Body of pancreas (tissue), 4 donors: ENCODE results near the gene THOC7. TPM values are rescaled to one million over a fixed set of nuclear protein-coding genes. Genes with fewer than 3 reads are reported as not detected.
A peak's percentile ranks its signal among the peaks of the same experiment; 100 is the strongest.

Experiments used
- ATAC-seq: fragments of 150-250 bp; one replicate; pipeline ENCODE4 v1.9.1; 2016
- DNase-seq, 4 donors: peaks; one replicate each; pipeline ENCODE4 v3.0.0-alpha.2; 2019
- H3K27ac ChIP-seq, 4 donors: fragments of 200-600 bp; sonication (generic); 1 replicate in 3 of 4; 2 replicates in 1 of 4; pipeline versions ENCODE4 v1.5.1 to v1.6.1; 2016 to 2019; ENCODE audit warnings: mild to moderate bottlenecking in 1 of 4, mixed read lengths in 1 of 4, moderate library complexity in 1 of 4
- H3K27me3 ChIP-seq, 2 donors: fragments of 200-600 bp; sonication (generic); one replicate each; pipeline ENCODE4 v1.6.0; 2016; ENCODE audit warnings: mild to moderate bottlenecking in 1 of 2
- H3K36me3 ChIP-seq, 2 donors: fragments of 200-600 bp; sonication (generic); replicated peaks in 1 of 2; 2 replicates each; pipeline ENCODE4 v1.5.1; 2016; ENCODE audit warnings: low read depth in 2 of 2; ENCODE audit not compliant: insufficient read depth in 1 of 2
- H3K4me1 ChIP-seq: fragments of 200-600 bp; sonication (generic); one replicate; pipeline ENCODE4 v1.6.0; 2016
- H3K4me3 ChIP-seq, 2 donors: fragments of 200-600 bp; sonication (generic); 1 replicate in 1 of 2; 2 replicates in 1 of 2; pipeline ENCODE4 v1.5.1; 2016 to 2019
- H3K9me3 ChIP-seq, 3 donors: fragments of 200-600 bp; sonication (generic); 1 replicate in 2 of 3; 2 replicates in 1 of 3; pipeline ENCODE4 v1.5.1; 2016
- POLR2A ChIP-seq, 3 donors: fragments of 450-650 bp; IDR thresholded peaks; one replicate each; pipeline ENCODE4 v1.6.1; 2016; ENCODE audit warnings: antibody characterized with exemption in 3 of 3, mild to moderate bottlenecking in 2 of 3
- WGBS, 2 donors: methylation state at CpG; one replicate each; pipeline ENCODE4 v1.1.5; 2017; 5-methylcytosine and 5-hydroxymethylcytosine counted together
- intact Hi-C: fragments of 100-400 bp; cut with DNase I; formaldehyde crosslinking; loops from one replicate; pipeline ENCODE4 v1.15.1; 2023
- total RNA-seq, 2 donors: library from RNA; depleted of rRNA; stranded (reverse); fragments of >200 nt; gene quantifications; one replicate each; pipeline ENCODE4 v1.1.0, GENCODE V29; 2016
- TF ChIP-seq, protein P1 (sequence below), 7 experiments: fragments of 450-650 bp in 4 of 7; fragments of 200-600 bp in 3 of 7; sonication (generic) in 3 of 7; IDR thresholded peaks; one replicate each; pipeline ENCODE4 v1.5.1; 2016 to 2019; ENCODE audit warnings: antibody characterized with exemption in 7 of 7

THOC7 gene
- total RNA-seq, 2 donors from 2014 or later = 26.0 to 47.0 TPM

DNA sequence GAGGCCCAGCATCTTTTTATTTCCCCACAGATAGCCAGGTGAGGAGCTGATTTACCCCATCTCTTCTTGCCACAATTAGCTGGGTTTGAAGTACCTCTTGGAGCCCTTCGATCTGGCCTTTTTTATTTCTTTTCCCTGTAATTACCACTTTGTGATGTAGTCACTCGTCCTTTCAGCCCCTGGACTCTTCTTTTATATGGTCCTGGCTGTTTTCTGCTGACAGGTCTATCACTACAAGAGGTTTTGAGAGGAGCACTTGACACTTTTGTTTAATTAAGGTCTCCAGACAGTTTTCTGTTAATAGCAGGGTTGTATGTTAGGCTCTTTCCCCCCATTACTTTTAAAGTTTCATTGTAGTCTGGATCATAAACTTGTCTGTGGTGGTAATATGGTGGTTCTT, 11.9 kb upstream of the THOC7 start:
- DNase-seq = no peak
- TF ChIP-seq, protein P1, sequence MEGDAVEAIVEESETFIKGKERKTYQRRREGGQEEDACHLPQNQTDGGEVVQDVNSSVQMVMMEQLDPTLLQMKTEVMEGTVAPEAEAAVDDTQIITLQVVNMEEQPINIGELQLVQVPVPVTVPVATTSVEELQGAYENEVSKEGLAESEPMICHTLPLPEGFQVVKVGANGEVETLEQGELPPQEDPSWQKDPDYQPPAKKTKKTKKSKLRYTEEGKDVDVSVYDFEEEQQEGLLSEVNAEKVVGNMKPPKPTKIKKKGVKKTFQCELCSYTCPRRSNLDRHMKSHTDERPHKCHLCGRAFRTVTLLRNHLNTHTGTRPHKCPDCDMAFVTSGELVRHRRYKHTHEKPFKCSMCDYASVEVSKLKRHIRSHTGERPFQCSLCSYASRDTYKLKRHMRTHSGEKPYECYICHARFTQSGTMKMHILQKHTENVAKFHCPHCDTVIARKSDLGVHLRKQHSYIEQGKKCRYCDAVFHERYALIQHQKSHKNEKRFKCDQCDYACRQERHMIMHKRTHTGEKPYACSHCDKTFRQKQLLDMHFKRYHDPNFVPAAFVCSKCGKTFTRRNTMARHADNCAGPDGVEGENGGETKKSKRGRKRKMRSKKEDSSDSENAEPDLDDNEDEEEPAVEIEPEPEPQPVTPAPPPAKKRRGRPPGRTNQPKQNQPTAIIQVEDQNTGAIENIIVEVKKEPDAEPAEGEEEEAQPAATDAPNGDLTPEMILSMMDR (IDR thresholded peaks at IDR 0.05) = no peak
- TF ChIP-seq POLR2A (IDR thresholded peaks at IDR 0.05) = no peak
- Histone ChIP-seq H3K9me3 (no peaks in the 10 kb centered on the region), H3K4me3 (no peak overlapping the region), H3K4me1 (peaks cover 39% of the 10 kb centered on the region), H3K36me3 (no peaks in the 10 kb centered on the region), H3K27ac (no peak overlapping the region), H3K27me3 (no peaks in the 10 kb centered on the region)
- ATAC-seq = no peak
- WGBS, 2 donors = 82 to 94% methylated on average over 2 of the region's 2 CpGs
- intact Hi-C loops = no loop called here

DNA sequence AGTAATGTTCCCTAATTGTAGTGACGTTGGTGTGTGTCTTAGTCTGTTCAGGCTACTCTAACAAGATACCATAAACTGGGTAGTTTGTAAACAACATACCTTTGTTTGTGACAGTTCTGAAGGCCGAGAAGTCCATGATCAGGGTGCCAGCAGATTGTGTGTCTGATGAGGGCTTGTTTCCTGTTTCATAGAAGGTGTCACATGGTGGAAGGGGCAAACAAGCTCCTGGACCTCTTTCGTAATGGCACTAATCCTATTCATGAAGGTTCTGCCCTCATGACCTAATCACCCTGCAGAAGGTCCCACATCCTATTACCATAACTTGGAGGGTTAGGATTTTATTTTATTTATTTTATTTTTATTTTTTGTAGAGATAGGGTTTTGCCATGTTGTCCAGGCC, 11.2 kb upstream of the THOC7 start:
- intact Hi-C loops = no loop called here
- Histone ChIP-seq H3K9me3 (no peaks in the 10 kb centered on the region), H3K4me3 (no peak overlapping the region), H3K4me1 (peaks cover 39% of the 10 kb centered on the region), H3K27me3 (no peaks in the 10 kb centered on the region), H3K27ac (no peak overlapping the region), H3K36me3 (no peaks in the 10 kb centered on the region)
- ATAC-seq = no peak
- WGBS, 2 donors = 71 to 74% methylated on average over 3 of the region's 3 CpGs
- DNase-seq = no peak
- no peak for TF ChIP-seq POLR2A (IDR thresholded peaks at IDR 0.05)

DNA sequence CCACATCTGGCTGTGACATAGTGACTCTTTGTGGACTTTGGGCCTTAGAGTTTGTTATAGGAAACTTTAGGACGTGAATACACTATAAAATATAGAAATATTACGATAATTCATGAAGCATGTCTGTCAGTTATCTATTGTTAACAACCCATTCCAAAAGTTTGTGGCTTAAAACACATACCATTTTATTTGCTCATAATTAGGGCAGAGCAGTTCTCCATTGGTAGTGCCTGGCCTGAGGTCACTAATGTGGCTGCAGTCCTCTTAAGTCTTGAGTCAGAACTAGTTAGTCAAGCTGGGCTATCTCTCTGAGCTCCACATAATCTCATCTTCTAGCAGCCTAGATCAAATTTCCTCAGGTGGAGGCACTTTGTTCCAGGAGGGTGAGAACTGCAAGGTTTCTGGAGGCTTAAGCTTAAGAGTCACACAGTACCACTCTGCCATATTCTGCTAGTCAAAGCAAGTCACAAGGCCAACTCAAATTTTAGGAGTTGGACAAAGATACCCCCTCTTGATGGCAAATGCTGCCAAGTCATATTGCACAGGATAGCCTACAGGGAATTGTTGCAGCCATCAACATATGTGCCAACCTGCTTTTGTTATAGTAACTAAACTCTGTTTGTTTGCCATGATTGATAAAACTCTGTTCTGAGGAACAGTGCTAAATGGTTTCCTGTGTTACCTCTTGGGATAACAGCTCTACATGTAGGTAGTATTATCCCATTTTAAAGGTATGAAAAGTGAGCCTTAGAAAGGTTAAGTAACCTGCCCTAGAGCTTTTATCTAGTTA, 8.7 kb upstream of the THOC7 start:
- no peaks in the 10 kb centered on the region for H3K36me3 ChIP-seq
- DNase-seq (no peak), ATAC-seq (peak; percentile 64)
- no peak overlapping the region for H3K4me3 ChIP-seq
- 67 to 71% methylated on average over 2 of the region's 2 CpGs for WGBS, 2 donors
- no peaks in the 10 kb centered on the region for H3K27me3 ChIP-seq
- intact Hi-C loops = no loop called here
- peaks cover 22% of the 10 kb centered on the region for H3K4me1 ChIP-seq
- no peak for TF ChIP-seq POLR2A (IDR thresholded peaks at IDR 0.05)
- TF ChIP-seq, protein P1 (IDR thresholded peaks at IDR 0.05) = no peak
- H3K9me3 ChIP-seq = no peaks in the 10 kb centered on the region
- no peak overlapping the region for H3K27ac ChIP-seq

DNA sequence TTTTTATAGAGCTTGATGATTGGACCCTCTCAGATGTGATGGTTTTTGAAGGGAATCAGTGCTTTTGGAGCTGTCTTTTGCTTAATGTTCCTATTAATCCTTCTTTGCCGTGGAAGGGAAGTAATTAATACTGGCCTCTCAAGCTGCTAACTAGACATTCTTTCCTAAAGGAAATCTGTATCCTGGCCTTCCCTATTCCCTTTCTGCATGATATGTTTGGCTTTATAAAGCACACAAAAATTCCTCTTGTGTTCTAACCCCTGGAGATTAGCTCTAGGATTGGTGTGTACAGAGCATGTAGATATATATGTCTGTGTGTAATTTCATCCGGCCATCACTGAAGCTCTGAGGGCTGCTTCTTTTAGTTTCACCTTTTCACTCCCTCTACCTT, 7.0 kb upstream of the THOC7 start:
- TF ChIP-seq, protein P1 (IDR thresholded peaks at IDR 0.05) = no peak
- no peak for TF ChIP-seq POLR2A (IDR thresholded peaks at IDR 0.05)
- H3K4me3 ChIP-seq = no peak overlapping the region
- no peak overlapping the region for H3K27ac ChIP-seq
- no peaks in the 10 kb centered on the region for H3K27me3 ChIP-seq
- 57 to 76% methylated on average over 2 of the region's 2 CpGs for WGBS, 2 donors
- peaks cover 24% of the 10 kb centered on the region for H3K4me1 ChIP-seq
- ATAC-seq (no peak), DNase-seq (no peak)
- intact Hi-C loops = no loop called here
- no peaks in the 10 kb centered on the region for H3K36me3 ChIP-seq
- H3K9me3 ChIP-seq = no peaks in the 10 kb centered on the region

DNA sequence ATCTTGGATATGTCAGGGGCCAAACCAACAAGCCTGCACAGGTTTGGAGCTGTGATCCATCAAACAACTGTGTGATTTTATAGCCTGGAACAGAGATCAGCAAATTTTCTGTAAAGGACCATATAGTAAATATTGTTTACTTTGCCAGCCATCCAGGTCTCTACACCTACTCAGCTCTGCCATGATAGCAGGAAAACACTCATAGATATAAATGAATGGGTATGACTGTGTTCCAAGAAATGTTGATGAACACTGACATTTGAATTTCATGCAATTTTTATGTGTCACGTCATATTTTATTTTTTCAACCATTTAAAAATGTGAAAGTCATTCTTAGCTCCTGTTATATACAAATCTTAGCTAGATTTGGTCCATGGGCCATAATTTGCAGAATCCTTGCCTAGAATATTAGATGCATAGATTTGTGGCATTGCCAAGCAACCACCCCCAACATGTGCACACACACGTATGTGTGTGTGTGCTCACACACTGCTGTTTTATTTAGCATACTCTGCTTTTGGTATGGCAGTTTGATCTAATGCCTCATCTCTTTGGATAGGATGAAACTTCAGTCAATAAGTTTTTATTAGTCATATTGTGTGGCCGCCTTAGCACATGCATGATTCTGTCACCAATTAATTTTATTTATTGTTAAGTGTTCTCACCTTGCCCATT, 6.5 kb upstream of the THOC7 start:
- intact Hi-C loops = no loop called here
- Histone ChIP-seq H3K27ac (no peak overlapping the region), H3K9me3 (no peaks in the 10 kb centered on the region), H3K27me3 (no peaks in the 10 kb centered on the region), H3K36me3 (no peaks in the 10 kb centered on the region), H3K4me3 (no peak overlapping the region), H3K4me1 (peaks cover 23% of the 10 kb centered on the region)
- DNase-seq (no peak), ATAC-seq (no peak)
- TF ChIP-seq, protein P1 (IDR thresholded peaks at IDR 0.05) = no peak
- TF ChIP-seq POLR2A (IDR thresholded peaks at IDR 0.05) = no peak
- WGBS, 2 donors = 79 to 89% methylated on average over 3 of the region's 3 CpGs
